Neural progenitor cell (in vitro differentiated cells): ENCODE results near the gene FRY. TPM values are rescaled to one million over a fixed set of nuclear protein-coding genes. Genes with fewer than 3 reads are reported as not detected.

Experiments used
- DNase-seq: peaks from one replicate; pipeline ENCODE4 v3.0.0-alpha.2; 2016; ENCODE audit warnings: low spot score
- H2AFZ ChIP-seq: fragments of 200-600 bp; sonication (generic); replicated peaks from 2 replicates; pipeline ENCODE4 v1.6.1; 2016; ENCODE audit warnings: antibody characterized with exemption
- H3F3A ChIP-seq: fragments of 200-600 bp; sonication (generic); 2 replicates; pipeline ENCODE4 v1.6.1; 2016; ENCODE audit warnings: antibody characterized with exemption, low read depth
- H3K27ac ChIP-seq: fragments of 200-600 bp; sonication (generic); 2 replicates; pipeline ENCODE4 v1.5.1; 2016; ENCODE audit warnings: mild to moderate bottlenecking
- H3K27me3 ChIP-seq: fragments of 200-600 bp; sonication (generic); 2 replicates; pipeline ENCODE4 v1.6.1; 2016; ENCODE audit warnings: mild to moderate bottlenecking, moderate library complexity
- H3K36me3 ChIP-seq: fragments of 200-600 bp; sonication (generic); 2 replicates; pipeline ENCODE4 v1.5.1; 2016
- H3K4me1 ChIP-seq: fragments of 200-600 bp; sonication (generic); 2 replicates; pipeline ENCODE4 v1.6.1; 2016; ENCODE audit warnings: mixed run types
- H3K4me2 ChIP-seq: fragments of 200-600 bp; sonication (generic); 2 replicates; pipeline ENCODE4 v1.6.1; 2016
- H3K4me3 ChIP-seq: fragments of 200-600 bp; sonication (generic); 2 replicates; pipeline ENCODE4 v1.5.1; 2016
- H3K79me2 ChIP-seq: fragments of 200-600 bp; sonication (generic); 2 replicates; pipeline ENCODE4 v1.6.1; 2016; ENCODE audit warnings: low read depth
- H3K9ac ChIP-seq: fragments of 200-600 bp; sonication (generic); 2 replicates; pipeline ENCODE4 v1.6.1; 2016
- H3K9me3 ChIP-seq: fragments of 200-600 bp; sonication (generic); 2 replicates; pipeline ENCODE4 v1.5.1; 2016; ENCODE audit warnings: low read depth
- H4K20me1 ChIP-seq: fragments of 200-600 bp; sonication (generic); 2 replicates; pipeline ENCODE4 v1.6.1; 2016; ENCODE audit warnings: low read depth
- H3K27ac Mint-ChIP-seq: 3 replicates; pipeline ENCODE4 v1.8.0; 2021; ENCODE audit warnings: mixed read lengths
- H3K27me3 Mint-ChIP-seq: 2 replicates; pipeline ENCODE4 v1.8.0; 2022; ENCODE audit warnings: low read depth, mild to moderate bottlenecking, inconsistent platforms, moderate library complexity, mixed read lengths; ENCODE audit not compliant: insufficient read depth
- H3K36me3 Mint-ChIP-seq: 3 replicates; pipeline ENCODE4 v1.8.0; 2021; ENCODE audit warnings: mixed read lengths
- H3K4me1 Mint-ChIP-seq: 3 replicates; pipeline ENCODE4 v1.8.0; 2021; ENCODE audit warnings: mixed read lengths
- H3K4me3 Mint-ChIP-seq: 3 replicates; pipeline ENCODE4 v1.8.0; 2021; ENCODE audit warnings: mild to moderate bottlenecking, moderate library complexity, mixed read lengths
- H3K9me3 Mint-ChIP-seq: 3 replicates; pipeline ENCODE4 v1.8.0; 2020; ENCODE audit warnings: mixed read lengths
- EZH2 ChIP-seq: fragments of 200-600 bp; sonication (generic); IDR thresholded peaks from 2 replicates; pipeline ENCODE4 v1.6.1; 2017; ENCODE audit warnings: antibody characterized with exemption, mild to moderate bottlenecking, moderate library complexity
- EZH2phosphoT487 ChIP-seq: fragments of 200-600 bp; sonication (generic); IDR thresholded peaks from 2 replicates; pipeline ENCODE4 v1.6.1; 2017; ENCODE audit warnings: antibody characterized with exemption
- total RNA-seq: library from RNA; depleted of rRNA; stranded (reverse); fragments of >200 nt; gene quantifications from 2 replicates; pipeline ENCODE4 v1.2.3, GENCODE V29; 2015; ENCODE audit warnings: low replicate concordance
- TF ChIP-seq, protein P1 (sequence below): fragments of 200-600 bp; sonication (generic); IDR thresholded peaks from 2 replicates; pipeline ENCODE4 v1.5.1; 2017; ENCODE audit warnings: antibody characterized with exemption, mild to moderate bottlenecking

Gene FRY
- total RNA-seq, 1 donor from 2014 or later, result 12.6 TPM

GRCh38 chr13:32203736-32204135 is 172.2 kb downstream of the FRY start:
- H2AFZ ChIP-seq, result no peak overlapping the region
- TF ChIP-seq EZH2 (no peak), EZH2phosphoT487 (no peak)
- TF ChIP-seq, protein P1, sequence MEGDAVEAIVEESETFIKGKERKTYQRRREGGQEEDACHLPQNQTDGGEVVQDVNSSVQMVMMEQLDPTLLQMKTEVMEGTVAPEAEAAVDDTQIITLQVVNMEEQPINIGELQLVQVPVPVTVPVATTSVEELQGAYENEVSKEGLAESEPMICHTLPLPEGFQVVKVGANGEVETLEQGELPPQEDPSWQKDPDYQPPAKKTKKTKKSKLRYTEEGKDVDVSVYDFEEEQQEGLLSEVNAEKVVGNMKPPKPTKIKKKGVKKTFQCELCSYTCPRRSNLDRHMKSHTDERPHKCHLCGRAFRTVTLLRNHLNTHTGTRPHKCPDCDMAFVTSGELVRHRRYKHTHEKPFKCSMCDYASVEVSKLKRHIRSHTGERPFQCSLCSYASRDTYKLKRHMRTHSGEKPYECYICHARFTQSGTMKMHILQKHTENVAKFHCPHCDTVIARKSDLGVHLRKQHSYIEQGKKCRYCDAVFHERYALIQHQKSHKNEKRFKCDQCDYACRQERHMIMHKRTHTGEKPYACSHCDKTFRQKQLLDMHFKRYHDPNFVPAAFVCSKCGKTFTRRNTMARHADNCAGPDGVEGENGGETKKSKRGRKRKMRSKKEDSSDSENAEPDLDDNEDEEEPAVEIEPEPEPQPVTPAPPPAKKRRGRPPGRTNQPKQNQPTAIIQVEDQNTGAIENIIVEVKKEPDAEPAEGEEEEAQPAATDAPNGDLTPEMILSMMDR, result no peak
- no peak overlapping the region for H3K4me3 ChIP-seq
- no peaks in the 10 kb centered on the region for H3F3A ChIP-seq
- H3K9me3 Mint-ChIP-seq, result no peaks in the 10 kb centered on the region
- H3K4me2 ChIP-seq, result no peak overlapping the region
- H3K4me1 ChIP-seq, result peaks cover 10% of the 10 kb centered on the region
- no peak overlapping the region for H3K27ac ChIP-seq
- H3K79me2 ChIP-seq, result no peaks in the 10 kb centered on the region
- no peaks in the 10 kb centered on the region for H4K20me1 ChIP-seq
- peaks cover 15% of the 10 kb centered on the region for H3K4me1 Mint-ChIP-seq
- H3K9me3 ChIP-seq, result no peaks in the 10 kb centered on the region
- DNase-seq, result no peak
- H3K27ac Mint-ChIP-seq, result no peak overlapping the region
- no peak overlapping the region for H3K4me3 Mint-ChIP-seq
- H3K9ac ChIP-seq, result no peak overlapping the region
- no peaks in the 10 kb centered on the region for H3K36me3 Mint-ChIP-seq
- H3K27me3 Mint-ChIP-seq, result no peaks in the 10 kb centered on the region
- H3K36me3 ChIP-seq, result no peaks in the 10 kb centered on the region
- no peaks in the 10 kb centered on the region for H3K27me3 ChIP-seq

- H3K36me3 Mint-ChIP-seq, result no peaks in the 10 kb centered on the region
- no peak overlapping the region for H3K27ac Mint-ChIP-seq
- H3K4me1 ChIP-seq, result peaks cover 10% of the 10 kb centered on the region
- H2AFZ ChIP-seq, result no peak overlapping the region
- peaks cover 15% of the 10 kb centered on the region for H3K4me1 Mint-ChIP-seq
- no peak for DNase-seq
- TF ChIP-seq, protein P1, result no peak
- TF ChIP-seq EZH2 (no peak), EZH2phosphoT487 (no peak)
- H3K27me3 ChIP-seq, result no peaks in the 10 kb centered on the region
- no peak overlapping the region for H3K4me3 Mint-ChIP-seq
- no peaks in the 10 kb centered on the region for H3K9me3 ChIP-seq
- H3K9me3 Mint-ChIP-seq, result no peaks in the 10 kb centered on the region
- H3K9ac ChIP-seq, result no peak overlapping the region
- no peak overlapping the region for H3K4me2 ChIP-seq
- H3K4me3 ChIP-seq, result no peak overlapping the region
- no peaks in the 10 kb centered on the region for H3K36me3 ChIP-seq
- no peaks in the 10 kb centered on the region for H3F3A ChIP-seq
- no peaks in the 10 kb centered on the region for H4K20me1 ChIP-seq
- no peaks in the 10 kb centered on the region for H3K79me2 ChIP-seq
- no peaks in the 10 kb centered on the region for H3K27me3 Mint-ChIP-seq
- no peak overlapping the region for H3K27ac ChIP-seq
Measured at GRCh38 chr13:32205431-32206096, 174.0 kb downstream of the FRY start.

GRCh38 chr13:32206097-32206740 is 174.6 kb downstream of the FRY start:
- H3K9me3 ChIP-seq, result no peaks in the 10 kb centered on the region
- no peak overlapping the region for H3K4me2 ChIP-seq
- DNase-seq, result no peak
- H3K27me3 ChIP-seq, result no peaks in the 10 kb centered on the region
- no peaks in the 10 kb centered on the region for H3K36me3 Mint-ChIP-seq
- H3K9ac ChIP-seq, result no peak overlapping the region
- H3K4me1 Mint-ChIP-seq, result peaks cover 15% of the 10 kb centered on the region
- H3K4me3 Mint-ChIP-seq, result no peak overlapping the region
- no peak overlapping the region for H3K27ac Mint-ChIP-seq
- TF ChIP-seq EZH2 (no peak), EZH2phosphoT487 (no peak)
- TF ChIP-seq, protein P1, result no peak
- no peaks in the 10 kb centered on the region for H3K9me3 Mint-ChIP-seq
- H2AFZ ChIP-seq, result no peak overlapping the region
- H3F3A ChIP-seq, result no peaks in the 10 kb centered on the region
- H3K27ac ChIP-seq, result no peak overlapping the region
- H3K27me3 Mint-ChIP-seq, result peaks cover 2% of the 10 kb centered on the region
- H4K20me1 ChIP-seq, result no peaks in the 10 kb centered on the region
- no peak overlapping the region for H3K4me3 ChIP-seq
- peaks cover 10% of the 10 kb centered on the region for H3K4me1 ChIP-seq
- no peaks in the 10 kb centered on the region for H3K79me2 ChIP-seq
- H3K36me3 ChIP-seq, result no peaks in the 10 kb centered on the region
